ENCODE measurements around the gene IZUMO1R. TPM values are rescaled to one million over a fixed set of nuclear protein-coding genes. Genes with fewer than 3 reads are reported as not detected.

IZUMO1R gene
- total RNA-seq, 1 experiment from 2014 or later, result not detected

- POLR2A ChIA-PET, result interaction anchor here (0.7 kb wide), 1 partner anchor 19 kb away, joined by 3 read pairs; no protein-coding TSS in a partner anchor
- intact Hi-C loops (cut with micrococcal nuclease), result no loop called here
- H3K4me1 Mint-ChIP-seq (ENCODE audit: insufficient read depth, unreplicated experiment), result peaks cover 9% of the 10 kb centered on the region
- no peaks in the 10 kb centered on the region for H3K9me3 Mint-ChIP-seq (ENCODE audit: unreplicated experiment)
- no peak for TF ChIP-seq CTCF (IDR thresholded peaks at IDR 0.05; ENCODE audit: unreplicated experiment)
- no TSS peak for BruUV-seq (replicated peaks)
- no peak overlapping the region for H3K4me3 Mint-ChIP-seq (ENCODE audit: unreplicated experiment)
- H3K36me3 Mint-ChIP-seq (ENCODE audit: insufficient read depth, unreplicated experiment), result no peaks in the 10 kb centered on the region
- H3K27ac Mint-ChIP-seq (ENCODE audit: low read depth, unreplicated experiment), result no peak overlapping the region
- peaks cover 17% of the 10 kb centered on the region for H3K27me3 Mint-ChIP-seq (ENCODE audit: insufficient read depth, unreplicated experiment)
- CTCF ChIA-PET, result interaction anchor here (0.5 to 1.7 kb wide), 2 partner anchors 11 to 33 kb away, joined by 4 read pairs; no protein-coding TSS in a partner anchor
- no peak for DNase-seq (ENCODE audit: unreplicated experiment)
Observed at GRCh38 chr11:94307101-94307791, 2.9 kb downstream of the IZUMO1R start.

- Mint-ChIP-seq H3K4me3 (ENCODE audit: unreplicated experiment) (no peak overlapping the region), H3K4me1 (ENCODE audit: insufficient read depth, unreplicated experiment) (peaks cover 9% of the 10 kb centered on the region), H3K27me3 (ENCODE audit: insufficient read depth, unreplicated experiment) (peaks cover 25% of the 10 kb centered on the region), H3K9me3 (ENCODE audit: unreplicated experiment) (no peaks in the 10 kb centered on the region), H3K36me3 (ENCODE audit: insufficient read depth, unreplicated experiment) (no peaks in the 10 kb centered on the region), H3K27ac (ENCODE audit: low read depth, unreplicated experiment) (no peak overlapping the region)
- BruUV-seq (replicated peaks), result no TSS peak
- CTCF ChIA-PET, result interaction anchor here (1.4 kb wide), 1 partner anchor 414 kb away, joined by 3 read pairs; no protein-coding TSS in a partner anchor
- intact Hi-C loops (cut with micrococcal nuclease), result no loop called here
- POLR2A ChIA-PET, result no interaction called here
- TF ChIP-seq CTCF (IDR thresholded peaks at IDR 0.05; ENCODE audit: unreplicated experiment), result no peak
- no peak for DNase-seq (ENCODE audit: unreplicated experiment)
Observed at GRCh38 chr11:94308024-94308423, 3.6 kb downstream of the IZUMO1R start.

- peaks cover 42% of the 10 kb centered on the region for H3K27me3 Mint-ChIP-seq (ENCODE audit: insufficient read depth, unreplicated experiment)
- CTCF ChIA-PET, result interaction anchor here (0.6 to 1.4 kb wide), 5 partner anchors 32 to 415 kb away, joined by 3 to 5 read pairs (median 4); no protein-coding TSS in a partner anchor
Observed at GRCh38 chr11:94309757-94310156, 5.4 kb downstream of the IZUMO1R start.

More at GRCh38 chr11:94309757-94310156, 5.4 kb downstream of the IZUMO1R start:
- intact Hi-C loops (cut with micrococcal nuclease), result no loop called here
- Mint-ChIP-seq H3K4me3 (ENCODE audit: unreplicated experiment) (no peak overlapping the region), H3K4me1 (ENCODE audit: insufficient read depth, unreplicated experiment) (peaks cover 9% of the 10 kb centered on the region), H3K9me3 (ENCODE audit: unreplicated experiment) (no peaks in the 10 kb centered on the region), H3K36me3 (ENCODE audit: insufficient read depth, unreplicated experiment) (no peaks in the 10 kb centered on the region), H3K27ac (ENCODE audit: low read depth, unreplicated experiment) (no peak overlapping the region)
- POLR2A ChIA-PET, result interaction anchor here (1.0 kb wide), 1 partner anchor 37 kb away, joined by 3 read pairs; no protein-coding TSS in a partner anchor
- BruUV-seq (replicated peaks), result no TSS peak
- no peak for DNase-seq (ENCODE audit: unreplicated experiment)
- TF ChIP-seq CTCF (IDR thresholded peaks at IDR 0.05; ENCODE audit: unreplicated experiment), result no peak
